H1 (cell line): Measurements from ENCODE around the gene SYNJ1. TPM values are rescaled to one million over a fixed set of nuclear protein-coding genes. Genes with fewer than 3 reads are reported as not detected.

Experiments
- ASH2L ChIP-seq: fragments of 200-600, 300-600 bp; sonication (generic); IDR thresholded peaks from one replicate; pipeline ENCODE4 v1.7.1; 2017; ENCODE audit warnings: low read length
- BACH1 ChIP-seq: IDR thresholded peaks from 2 replicates; pipeline ENCODE4 v1.6.1; 2012; ENCODE audit warnings: low read length, improper control_type of control experiment
- BCL11A ChIP-seq, 2 experiments: IDR thresholded peaks; one replicate each; pipeline ENCODE4 v1.6.1; 2011; ENCODE audit warnings: low read depth in 2 of 2, low read length in 2 of 2, mild to moderate bottlenecking in 2 of 2
- GABPA ChIP-seq: IDR thresholded peaks from 2 replicates; pipeline ENCODE4 v1.6.1; 2011; ENCODE audit warnings: mild to moderate bottlenecking, low read length, moderate library complexity, borderline replicate concordance; ENCODE audit not compliant: insufficient read depth
- POLR2AphosphoS5 ChIP-seq: IDR thresholded peaks from 2 replicates; pipeline ENCODE4 v1.6.1; 2011; ENCODE audit warnings: low read depth, low read length
- POU5F1 ChIP-seq: IDR thresholded peaks from 2 replicates; pipeline ENCODE4 v1.6.1; 2011; ENCODE audit warnings: low read depth, mild to moderate bottlenecking, low read length, moderate library complexity
- TAF7 ChIP-seq: optimal IDR thresholded peaks from 2 replicates; pipeline ENCODE3; 2011; ENCODE audit warnings: low read depth, mild to moderate bottlenecking, inconsistent platforms, low read length, moderate library complexity, borderline replicate concordance
- polyA plus RNA-seq, 7 experiments: library from polyadenylated mRNA; depleted of rRNA in 3 of 7; stranded (reverse) in 5 of 7; unstranded in 2 of 7; fragments of >200 nt in 5 of 7; fragments of 200-250 nt in 2 of 7; gene quantifications; 1 replicate in 5 of 7; 2 replicates in 1 of 7; 4 replicates in 1 of 7; pipeline versions ENCODE4 v1.2.1 to v1.2.3, GENCODE V29; 2011 to 2013; ENCODE audit warnings: missing spikeins in 2 of 7, mixed read lengths in 2 of 7
- total RNA-seq: library from RNA; stranded (reverse); fragmentation: NEBNext Ultra II Directional; extraction: Animal tissue kit (Norgen Biotek cat#: 25700); gene quantifications from 2 replicates; pipeline ENCODE4 v1.2.1, GENCODE V29; 2021

SYNJ1 gene
- total and polyA plus RNA-seq, 2 of the 8 experiments (the other 6 are each of a cell fraction or from before 2014, with no cell fraction given), result 1.3 to 4.3 TPM

DNA sequence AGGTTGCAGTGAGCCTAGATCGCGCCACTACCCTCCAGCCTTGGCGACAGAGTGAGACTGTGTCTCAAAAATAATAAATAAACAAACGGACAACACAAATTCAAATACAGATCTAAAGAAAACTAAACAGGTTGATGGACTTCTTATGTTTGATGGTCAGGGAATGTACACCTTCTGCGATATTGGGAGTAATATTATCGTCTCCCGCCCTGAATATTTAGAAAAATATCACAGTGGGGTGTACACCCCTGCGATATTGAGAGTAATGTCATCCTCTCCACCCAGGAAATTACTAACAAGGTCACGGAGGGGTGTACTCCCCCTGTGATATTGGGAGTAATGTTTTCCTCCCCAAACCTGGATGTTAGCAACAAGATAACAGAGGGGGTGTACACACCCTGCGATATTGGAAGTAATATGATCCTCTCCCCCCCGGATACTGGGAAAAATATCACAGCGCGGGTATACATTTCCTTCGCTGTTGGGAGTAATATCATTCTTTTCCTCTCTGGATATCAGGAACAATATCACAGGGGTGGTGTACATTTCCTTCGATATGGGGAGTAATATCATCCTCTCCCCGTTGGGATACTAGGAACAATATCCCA is 114.3 kb downstream of the SYNJ1 start (continued):
- TF ChIP-seq POU5F1, result no peak
- TF ChIP-seq POLR2AphosphoS5, result no peak
- TF ChIP-seq TAF7, result no peak
- no peak for TF ChIP-seq GABPA
- no peak for TF ChIP-seq BCL11A (IDR thresholded peaks at IDR 0.05; ENCODE audit: low read depth in 2 of 2, low read length in 2 of 2)
- no peak for TF ChIP-seq BACH1
- no peak for TF ChIP-seq ASH2L
